ENCODE data around the gene SEZ6L2.
"Not testable (repeated sequence)": the region's sequence is repeated elsewhere in the genome, so short reads cannot be mapped to it uniquely, and the experiment has no call there.

SEZ6L2 gene

DNA sequence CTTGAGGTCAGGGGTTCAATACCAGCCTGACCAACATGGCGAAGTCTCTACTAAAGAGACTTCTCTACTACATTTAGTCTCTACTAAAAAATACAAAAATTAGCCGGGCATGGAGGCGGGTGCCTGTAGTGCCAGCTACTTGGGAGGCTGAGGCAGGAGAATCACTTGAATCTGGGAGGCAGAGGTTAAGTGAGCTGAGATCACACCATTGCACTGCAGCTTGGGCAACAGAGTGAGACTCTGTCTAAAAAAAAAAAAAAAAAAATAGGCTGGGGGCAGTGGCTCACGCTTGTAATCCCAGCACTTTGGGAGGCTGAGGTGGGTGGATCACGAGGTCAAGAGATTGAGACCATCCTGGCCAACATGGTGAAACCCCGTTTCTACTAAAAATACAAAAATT lies 10.5 kb upstream of the SEZ6L2 start:
- DNase-seq: not testable (repeated sequence)

DNA sequence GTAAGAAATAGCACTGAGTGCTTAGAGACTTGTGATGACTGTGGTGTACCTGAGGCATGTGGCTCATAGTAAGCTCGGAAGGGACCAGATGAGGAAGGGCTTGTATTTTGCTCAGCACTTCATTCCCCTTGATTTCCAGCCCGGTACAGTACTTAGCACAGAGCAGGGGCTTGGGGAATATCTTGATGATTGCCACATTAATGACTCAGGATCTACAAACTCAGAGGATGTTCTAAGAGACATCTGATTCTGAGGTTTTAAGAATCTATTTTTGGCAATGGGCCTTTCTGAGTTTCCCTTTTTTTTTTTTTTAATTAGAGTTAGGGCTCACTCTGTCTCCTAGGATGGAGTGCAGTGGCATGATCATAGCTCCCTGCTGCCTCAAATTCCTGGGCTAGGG lies 10.0 kb upstream of the SEZ6L2 start:
- no peak for DNase-seq

DNA sequence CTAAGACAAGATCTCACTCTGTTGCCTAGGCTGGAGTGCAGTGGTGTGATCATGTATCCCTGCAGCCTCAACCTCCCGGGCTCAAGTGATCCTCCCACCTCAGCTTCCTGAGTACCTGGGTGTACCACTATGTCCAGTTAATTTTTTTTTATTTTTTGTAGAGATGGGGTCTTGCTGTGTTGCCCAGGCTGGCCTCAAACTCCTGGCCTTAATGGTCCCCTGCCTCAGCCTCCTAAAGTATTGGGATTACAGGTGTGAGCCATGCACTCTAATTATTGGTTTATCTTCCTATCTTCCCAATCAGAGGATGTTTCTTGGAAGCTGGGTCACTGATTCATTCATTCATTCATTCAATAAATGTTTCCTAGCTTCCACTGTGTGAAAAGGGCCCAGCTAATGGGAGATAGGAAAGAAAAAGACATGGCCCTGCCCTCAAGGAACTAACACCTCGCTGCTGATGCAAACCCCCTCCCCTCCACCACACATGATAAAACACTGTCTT lies 9.4 kb upstream of the SEZ6L2 start:
- no peak for DNase-seq

DNA sequence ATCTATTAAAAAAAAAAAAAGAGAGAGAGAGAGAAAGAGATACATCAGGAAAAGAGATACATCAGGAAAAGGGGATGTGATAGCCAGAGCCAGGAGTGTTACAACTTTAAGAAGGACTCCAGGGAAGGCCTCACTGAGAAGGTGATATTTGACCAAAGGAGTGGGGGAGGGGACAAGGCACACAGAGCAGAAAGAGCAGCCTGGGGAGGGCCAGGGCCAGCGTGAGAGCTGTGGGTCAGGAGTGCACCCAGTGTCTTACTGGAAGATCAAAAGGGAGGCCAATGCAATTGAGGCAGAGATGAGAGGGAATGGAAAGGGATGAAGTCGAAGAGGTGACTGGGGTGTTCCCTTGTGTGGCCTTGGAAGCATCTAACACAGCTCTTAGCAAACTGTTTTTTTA lies 8.6 kb upstream of the SEZ6L2 start:
- no peak for DNase-seq

DNA sequence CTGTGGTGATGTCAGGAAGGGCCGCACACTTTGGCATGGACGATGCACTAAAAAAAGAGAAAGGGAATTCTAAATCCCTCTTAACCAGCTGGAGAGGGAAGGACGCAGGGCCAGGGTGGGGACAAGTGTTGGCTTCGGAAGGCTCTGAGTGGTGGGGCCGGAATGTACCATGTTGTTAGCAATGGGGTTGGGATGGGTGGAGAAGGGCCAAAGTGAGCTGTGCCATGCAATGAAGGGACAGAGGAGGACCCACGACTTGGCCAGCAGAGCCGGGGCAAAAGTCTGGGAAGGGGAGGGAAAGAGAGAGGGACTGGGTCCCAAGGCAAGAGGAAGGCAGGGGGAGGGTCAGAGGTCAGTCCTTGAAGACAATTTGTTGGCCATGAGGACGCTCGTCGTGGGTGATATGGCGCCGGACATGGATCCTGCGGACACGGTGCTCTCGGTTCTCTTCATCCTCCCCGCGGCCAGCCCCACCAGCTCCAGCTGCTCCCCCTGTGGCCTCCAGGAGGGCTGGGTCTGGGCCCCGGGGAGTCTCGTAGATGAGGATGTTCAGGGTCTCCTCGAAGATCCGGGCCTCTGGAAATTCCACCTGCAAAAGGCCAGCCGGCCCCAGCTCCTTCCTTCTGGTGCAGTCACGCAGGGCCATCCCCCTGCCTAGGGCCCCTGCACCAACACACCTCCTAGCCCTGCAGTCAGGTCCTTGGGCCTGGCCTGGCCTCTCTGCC lies 7.3 kb upstream of the SEZ6L2 start:
- no peak for DNase-seq

- DNase-seq: no peak
These were observed 6.3 kb upstream of the SEZ6L2 start for GRCh38 chr16:29905668-29906067.

DNA sequence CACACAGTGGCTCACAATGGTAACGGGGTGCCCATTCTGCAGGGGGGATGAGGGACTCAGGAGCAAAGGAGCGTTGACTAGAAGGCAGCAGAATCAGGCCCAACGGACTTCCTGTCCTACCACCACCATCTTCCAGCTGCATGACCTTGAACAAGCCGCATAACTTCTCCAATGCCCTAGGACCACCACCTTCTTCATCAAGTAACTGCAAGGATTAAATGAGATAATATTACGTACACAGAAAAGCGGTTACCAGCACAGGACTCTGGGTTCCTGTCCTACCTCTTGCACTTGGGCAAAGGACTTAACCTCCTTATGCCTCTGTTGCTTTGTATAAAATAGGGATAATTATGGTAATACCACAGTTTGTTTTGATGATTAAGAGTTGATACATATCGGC lies 5.6 kb upstream of the SEZ6L2 start:
- DNase-seq: no peak

GRCh38 chr16:29903590-29903989 lies 4.2 kb upstream of the SEZ6L2 start:
- DNase-seq: no peak

- no peak for DNase-seq
These were observed 2.2 kb upstream of the SEZ6L2 start for GRCh38 chr16:29901607-29901945.

DNA sequence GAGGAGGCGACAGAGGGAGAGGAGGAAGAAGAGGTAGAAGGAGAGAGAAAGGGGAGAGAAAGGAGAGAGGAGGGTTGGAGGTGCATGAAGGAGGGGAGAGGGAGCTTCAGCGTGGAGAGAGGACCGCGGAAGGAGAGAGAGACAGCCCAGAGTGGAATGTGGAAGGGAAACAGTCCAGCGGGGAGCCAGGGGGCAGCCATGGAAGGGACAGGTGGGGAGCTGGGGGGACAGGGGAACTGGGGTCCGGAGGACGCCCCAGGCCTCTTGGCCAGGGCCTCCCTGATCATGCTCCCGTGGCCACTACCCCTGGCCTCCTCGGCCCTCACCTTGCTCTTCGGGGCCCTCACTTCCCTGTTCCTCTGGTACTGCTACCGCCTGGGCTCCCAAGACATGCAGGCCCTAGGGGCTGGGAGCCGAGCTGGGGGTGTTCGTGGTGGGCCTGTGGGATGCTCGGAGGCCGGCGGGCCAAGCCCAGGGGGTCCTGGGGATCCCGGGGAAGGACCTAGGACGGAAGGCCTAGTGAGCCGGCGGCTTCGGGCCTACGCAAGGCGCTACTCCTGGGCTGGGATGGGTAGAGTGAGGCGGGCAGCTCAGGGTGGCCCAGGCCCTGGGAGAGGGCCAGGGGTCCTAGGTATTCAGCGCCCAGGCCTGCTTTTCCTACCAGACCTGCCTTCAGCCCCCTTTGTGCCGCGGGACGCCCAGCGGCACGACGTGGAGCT lies 1.7 kb upstream of the SEZ6L2 start:
- no peak for DNase-seq

GRCh38 chr16:29900102-29900887 lies 945 bp upstream of the SEZ6L2 start, which contains the start of gene ASPHD1:
TSS of gene ASPHD1 (plus strand) at chr16:29900488. CDS start at chr16:29900972, 484 bp downstream.
- DNase-seq: peak; percentile 98

DNA sequence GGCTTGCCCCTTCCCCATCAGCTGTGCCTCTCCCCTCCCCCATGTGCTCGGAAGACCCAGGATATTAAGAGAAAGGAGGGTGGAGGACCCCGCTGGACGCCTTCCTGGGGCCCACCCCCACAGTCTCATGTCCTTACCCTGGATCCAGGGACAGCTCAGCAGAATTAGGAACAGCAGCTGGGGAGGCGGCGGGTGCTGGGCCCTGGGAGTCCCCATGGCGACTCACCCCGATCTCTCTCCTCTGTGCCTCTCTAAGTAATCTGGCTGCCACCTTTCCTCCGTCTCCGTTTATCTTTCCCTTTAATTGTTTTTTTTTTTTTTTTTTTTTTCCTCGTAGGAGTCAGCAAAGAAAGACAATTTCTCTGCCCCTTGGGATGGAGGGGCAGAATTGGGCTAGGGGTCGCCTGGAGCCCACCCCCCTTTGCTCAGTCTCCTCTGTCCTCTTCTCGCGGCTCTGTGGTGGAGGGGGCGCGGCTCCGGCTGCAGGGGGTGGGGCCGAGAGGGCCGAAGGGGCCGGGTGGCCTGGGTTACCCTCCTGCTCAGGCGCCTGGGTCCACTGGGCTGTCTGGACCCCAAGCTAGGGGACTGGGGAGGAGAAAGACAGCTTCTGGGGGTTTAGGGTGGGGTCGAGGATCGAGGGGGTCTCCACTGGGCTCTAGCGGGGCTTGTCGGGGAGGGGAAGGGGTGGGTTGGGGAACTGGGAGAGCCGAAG lies 390 bp downstream of the SEZ6L2 start:
- no peak for DNase-seq

DNA sequence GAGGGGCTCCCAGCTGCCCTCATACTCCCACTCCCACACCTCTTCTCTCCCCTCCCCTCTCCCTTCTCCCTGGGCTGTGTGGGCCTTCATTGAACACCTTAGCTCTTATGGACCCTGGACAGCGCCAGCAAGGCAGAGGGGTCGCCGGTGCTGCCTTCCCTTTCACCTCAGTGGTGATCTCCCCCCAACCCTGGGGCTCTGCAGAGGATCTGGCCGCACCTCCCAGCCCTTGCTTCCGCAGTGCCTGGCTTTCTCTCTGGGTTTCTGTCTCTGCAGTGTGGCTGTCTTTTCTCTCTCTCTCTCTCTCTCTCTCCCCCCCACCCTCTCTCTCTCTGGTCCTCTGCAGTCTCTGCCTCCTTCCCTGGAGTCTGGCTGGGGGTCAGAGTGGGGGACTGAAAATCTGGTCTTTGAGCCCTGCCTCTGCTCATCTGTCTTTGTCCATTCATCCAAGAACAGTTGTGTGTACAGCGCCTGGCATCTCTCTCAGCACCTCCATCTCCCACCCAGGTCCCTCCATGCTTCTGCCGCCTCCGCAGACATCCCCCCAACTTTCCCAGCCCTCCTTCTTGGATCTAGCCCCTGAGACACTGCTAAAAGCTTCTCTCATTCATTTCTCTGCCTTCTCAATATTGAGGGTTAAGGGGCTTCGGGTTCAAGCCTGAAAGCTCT lies 1.1 kb downstream of the SEZ6L2 start:
- no peak for DNase-seq

GRCh38 chr16:29897333-29897732 lies 2.0 kb downstream of the SEZ6L2 start:
- no peak for DNase-seq

DNA sequence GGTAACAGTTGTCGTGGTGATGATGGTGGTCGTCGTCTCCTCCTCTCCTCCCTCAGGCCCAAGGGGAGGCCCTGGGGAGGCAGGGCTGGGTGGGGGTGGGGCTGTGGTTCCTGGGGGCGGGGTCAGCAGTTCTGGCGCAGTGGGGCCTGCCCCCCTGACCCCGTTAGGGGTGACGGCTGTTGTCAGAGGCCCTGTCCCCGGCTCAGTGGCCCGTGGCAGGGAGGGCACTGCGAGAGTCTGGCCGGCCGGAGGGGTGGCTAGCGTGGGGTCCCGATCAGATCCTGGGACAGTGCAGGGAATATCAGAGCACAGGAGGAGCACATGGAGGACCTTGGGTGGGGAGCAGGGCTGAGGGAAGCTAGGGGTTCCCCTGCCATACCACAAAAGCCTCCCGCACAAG lies 2.5 kb downstream of the SEZ6L2 start:
- no peak for DNase-seq

- no peak for DNase-seq
These were observed 5.0 kb downstream of the SEZ6L2 start for GRCh38 chr16:29894352-29894751.

DNA sequence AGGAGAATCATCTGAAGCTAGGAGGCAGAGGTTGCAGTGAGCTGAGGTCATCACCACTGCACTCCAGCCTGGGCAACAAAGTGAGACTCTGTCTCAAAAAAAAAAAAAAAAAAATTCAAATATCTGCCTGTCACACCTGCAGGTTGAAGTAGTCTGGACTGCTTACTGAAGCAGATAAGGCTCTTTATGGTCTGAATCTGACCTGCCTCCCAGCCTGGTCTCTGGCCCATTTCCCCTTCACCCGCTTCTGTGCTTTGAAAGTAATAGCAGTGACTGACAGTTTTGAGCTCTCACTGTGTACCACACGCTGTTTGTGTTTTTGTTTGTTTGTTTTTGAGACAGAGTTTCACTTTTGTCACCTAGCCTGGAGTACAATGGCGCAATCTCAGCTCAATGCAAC lies 5.8 kb downstream of the SEZ6L2 start:
- DNase-seq: no peak

DNA sequence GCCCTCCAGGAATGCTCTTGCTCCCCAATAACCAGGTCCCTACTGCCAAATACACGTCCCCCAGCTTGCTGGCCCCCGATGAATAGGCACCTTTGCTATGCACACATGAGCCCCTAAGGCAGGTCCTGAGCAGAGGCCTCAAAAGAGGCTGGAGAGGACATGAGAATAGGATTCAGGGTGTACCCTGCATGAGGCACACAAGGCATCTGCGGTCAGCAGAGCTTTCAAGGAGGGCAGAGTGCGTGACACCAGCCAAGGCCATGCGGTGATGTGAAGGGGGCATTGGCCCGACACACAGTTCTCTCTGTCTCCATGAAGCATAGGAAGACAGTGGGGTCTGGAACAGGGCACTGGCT lies 6.9 kb downstream of the SEZ6L2 start:
- no peak for DNase-seq

DNA sequence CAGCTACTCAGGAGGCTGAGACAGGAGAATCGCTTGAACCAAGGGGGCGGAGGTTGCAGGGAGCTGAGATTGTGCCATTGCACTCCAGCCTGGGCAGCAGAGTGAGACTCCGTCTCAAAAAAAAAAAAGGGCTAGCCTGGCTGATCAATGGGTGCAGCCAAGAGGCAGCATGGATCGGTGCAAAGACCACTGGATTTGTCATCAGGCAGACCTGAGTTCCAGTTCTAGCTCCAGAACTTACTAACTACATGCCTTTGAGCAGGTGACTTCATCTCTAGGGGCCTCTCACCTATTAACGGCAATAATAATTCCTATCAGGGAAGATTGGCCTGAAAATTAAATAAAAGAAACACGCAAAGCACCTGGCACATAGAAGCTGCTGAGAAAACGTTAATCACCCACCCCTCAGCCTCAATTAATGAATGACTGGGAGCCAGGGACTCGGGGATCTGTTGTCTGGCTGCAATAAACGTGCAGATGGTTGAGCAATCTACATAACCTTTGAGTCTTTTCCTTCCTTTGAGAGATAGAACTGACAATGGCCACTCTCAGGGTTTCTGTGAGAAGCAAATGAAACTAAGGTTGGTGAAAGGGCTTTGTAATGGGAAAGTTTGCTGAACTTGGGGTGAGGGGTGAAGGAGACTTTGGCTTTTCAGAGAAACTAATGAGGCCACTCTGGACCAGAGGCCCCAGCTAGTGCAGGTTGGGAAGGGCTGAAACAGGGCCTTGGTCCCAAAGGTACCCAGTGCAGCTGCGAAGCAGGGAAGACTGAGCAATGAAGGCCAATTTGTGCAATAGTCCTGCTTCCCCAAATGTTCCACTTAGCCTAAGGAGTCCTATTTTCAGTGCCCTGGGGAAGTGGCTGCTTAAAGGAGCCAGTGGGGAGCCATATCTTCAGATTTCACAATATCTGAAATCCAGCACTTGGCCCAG lies 7.6 kb downstream of the SEZ6L2 start:
- no peak for DNase-seq

- DNase-seq: not testable (repeated sequence)
These were observed 10.0 kb downstream of the SEZ6L2 start for GRCh38 chr16:29889372-29889771.

DNA sequence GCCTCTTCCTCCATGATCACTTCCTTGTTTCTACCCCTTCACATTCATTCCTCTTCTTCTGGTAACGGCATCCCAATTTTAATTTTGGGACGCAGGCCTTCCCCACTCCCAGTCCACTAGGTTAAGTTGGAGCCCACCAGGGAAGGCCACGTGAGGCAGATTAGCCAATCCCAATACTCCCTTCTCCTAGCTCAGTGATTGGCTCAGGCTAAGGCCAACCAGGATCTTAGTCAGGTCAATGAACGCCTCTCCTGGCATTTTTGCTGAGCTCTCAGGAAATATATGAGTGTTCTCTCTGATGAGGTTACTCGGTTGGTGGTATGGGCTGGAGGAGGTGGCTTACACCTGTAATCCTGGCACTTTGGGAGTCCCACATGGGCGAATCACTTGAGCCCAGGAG lies 15.4 kb downstream of the SEZ6L2 start:
- no peak for DNase-seq

All from NCI-H226 (cell line).